Measurements from ENCODE around the gene CCPG1. TPM values are rescaled to one million over a fixed set of nuclear protein-coding genes. Genes with fewer than 3 reads are reported as not detected.

The CCPG1 gene
- total and polyA plus RNA-seq, 2 of the 13 experiments (the other 11 are each of a cell fraction or from before 2014, with no cell fraction given) = 16.1 to 19.5 TPM

DNA sequence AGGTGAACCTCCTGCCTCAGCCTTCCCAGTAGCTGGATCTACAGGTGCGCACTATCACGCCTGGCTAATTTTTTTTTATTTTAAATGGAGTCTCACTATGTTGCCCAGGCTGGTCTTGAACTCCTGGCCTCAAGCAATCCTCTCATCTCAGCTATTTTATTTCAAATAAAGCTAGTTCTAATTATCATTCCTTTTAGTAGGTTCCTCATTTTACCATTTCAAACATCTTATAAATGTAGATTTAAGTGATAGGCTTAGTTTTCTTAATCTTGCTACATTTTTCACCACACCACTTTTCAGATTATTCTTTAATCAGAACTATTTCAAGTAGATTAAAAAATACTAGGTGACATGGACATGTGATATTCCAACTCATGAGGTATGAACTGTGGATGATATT, 58.9 kb downstream of the CCPG1 start (continued):
- TF ChIP-seq, protein P1, sequence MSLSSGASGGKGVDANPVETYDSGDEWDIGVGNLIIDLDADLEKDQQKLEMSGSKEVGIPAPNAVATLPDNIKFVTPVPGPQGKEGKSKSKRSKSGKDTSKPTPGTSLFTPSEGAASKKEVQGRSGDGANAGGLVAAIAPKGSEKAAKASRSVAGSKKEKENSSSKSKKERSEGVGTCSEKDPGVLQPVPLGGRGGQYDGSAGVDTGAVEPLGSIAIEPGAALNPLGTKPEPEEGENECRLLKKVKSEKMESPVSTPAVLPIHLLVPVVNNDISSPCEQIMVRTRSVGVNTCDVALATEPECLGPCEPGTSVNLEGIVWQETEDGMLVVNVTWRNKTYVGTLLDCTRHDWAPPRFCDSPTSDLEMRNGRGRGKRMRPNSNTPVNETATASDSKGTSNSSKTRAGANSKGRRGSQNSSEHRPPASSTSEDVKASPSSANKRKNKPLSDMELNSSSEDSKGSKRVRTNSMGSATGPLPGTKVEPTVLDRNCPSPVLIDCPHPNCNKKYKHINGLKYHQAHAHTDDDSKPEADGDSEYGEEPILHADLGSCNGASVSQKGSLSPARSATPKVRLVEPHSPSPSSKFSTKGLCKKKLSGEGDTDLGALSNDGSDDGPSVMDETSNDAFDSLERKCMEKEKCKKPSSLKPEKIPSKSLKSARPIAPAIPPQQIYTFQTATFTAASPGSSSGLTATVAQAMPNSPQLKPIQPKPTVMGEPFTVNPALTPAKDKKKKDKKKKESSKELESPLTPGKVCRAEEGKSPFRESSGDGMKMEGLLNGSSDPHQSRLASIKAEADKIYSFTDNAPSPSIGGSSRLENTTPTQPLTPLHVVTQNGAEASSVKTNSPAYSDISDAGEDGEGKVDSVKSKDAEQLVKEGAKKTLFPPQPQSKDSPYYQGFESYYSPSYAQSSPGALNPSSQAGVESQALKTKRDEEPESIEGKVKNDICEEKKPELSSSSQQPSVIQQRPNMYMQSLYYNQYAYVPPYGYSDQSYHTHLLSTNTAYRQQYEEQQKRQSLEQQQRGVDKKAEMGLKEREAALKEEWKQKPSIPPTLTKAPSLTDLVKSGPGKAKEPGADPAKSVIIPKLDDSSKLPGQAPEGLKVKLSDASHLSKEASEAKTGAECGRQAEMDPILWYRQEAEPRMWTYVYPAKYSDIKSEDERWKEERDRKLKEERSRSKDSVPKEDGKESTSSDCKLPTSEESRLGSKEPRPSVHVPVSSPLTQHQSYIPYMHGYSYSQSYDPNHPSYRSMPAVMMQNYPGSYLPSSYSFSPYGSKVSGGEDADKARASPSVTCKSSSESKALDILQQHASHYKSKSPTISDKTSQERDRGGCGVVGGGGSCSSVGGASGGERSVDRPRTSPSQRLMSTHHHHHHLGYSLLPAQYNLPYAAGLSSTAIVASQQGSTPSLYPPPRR (CRISPR knock-in tag; IDR thresholded peaks at IDR 0.05; ENCODE audit: borderline replicate concordance) = no peak
- TF ChIP-seq, protein P2, sequence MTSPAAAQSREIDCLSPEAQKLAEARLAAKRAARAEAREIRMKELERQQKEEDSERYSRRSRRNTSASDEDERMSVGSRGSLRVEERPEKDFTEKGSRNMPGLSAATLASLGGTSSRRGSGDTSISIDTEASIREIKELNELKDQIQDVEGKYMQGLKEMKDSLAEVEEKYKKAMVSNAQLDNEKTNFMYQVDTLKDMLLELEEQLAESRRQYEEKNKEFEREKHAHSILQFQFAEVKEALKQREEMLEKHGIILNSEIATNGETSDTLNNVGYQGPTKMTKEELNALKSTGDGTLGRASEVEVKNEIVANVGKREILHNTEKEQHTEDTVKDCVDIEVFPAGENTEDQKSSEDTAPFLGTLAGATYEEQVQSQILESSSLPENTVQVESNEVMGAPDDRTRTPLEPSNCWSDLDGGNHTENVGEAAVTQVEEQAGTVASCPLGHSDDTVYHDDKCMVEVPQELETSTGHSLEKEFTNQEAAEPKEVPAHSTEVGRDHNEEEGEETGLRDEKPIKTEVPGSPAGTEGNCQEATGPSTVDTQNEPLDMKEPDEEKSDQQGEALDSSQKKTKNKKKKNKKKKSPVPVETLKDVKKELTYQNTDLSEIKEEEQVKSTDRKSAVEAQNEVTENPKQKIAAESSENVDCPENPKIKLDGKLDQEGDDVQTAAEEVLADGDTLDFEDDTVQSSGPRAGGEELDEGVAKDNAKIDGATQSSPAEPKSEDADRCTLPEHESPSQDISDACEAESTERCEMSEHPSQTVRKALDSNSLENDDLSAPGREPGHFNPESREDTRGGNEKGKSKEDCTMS (CRISPR knock-in tag; conservative IDR thresholded peaks at IDR 0.05) = no peak
- TF ChIP-seq HNRNPH1 (optimal IDR thresholded peaks at IDR 0.05; ENCODE audit: low read depth, low read length) (no peak), SIN3A (IDR thresholded peaks at IDR 0.05; ENCODE audit: borderline replicate concordance, low read depth, low read length) (no peak)

DNA sequence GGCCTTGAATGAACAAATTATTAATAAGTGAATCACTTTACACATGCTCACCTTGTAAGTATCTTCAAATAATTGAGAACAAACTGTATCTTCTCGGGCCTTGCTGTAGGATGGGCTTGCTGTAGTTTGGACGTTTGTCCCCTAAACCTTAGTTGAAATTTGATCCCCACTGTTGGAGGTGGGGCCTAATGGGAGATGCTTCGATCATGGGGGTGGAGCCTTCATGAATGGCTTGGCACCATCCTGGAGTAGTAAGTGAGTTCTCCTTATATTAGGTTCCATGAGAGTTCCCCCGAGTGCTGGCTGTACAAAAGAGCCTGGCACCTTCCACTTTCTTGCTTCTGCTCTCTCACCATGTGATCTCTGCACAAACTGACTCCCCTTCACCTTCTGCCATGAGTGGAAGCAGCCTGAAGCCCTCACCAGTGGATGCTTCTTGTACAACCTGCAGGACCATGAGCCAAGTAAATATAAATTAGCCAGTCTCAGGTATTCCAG, 59.8 kb downstream of the CCPG1 start:
- Histone ChIP-seq H3K27me3 (ENCODE audit: control insufficient read depth in 1 of 2, insufficient read depth in 2 of 2, low read length in 2 of 2) (no peaks in the 10 kb centered on the region), H4K20me1 (ENCODE audit: insufficient read depth, low read length) (no peaks in the 10 kb centered on the region), H3K4me1 (ENCODE audit: insufficient read depth, low read length) (no peaks in the 10 kb centered on the region), H3K9ac (ENCODE audit: insufficient read depth, low read depth, low read length) (no peak overlapping the region), H3K9me3 (ENCODE audit: low read length) (no peaks in the 10 kb centered on the region), H3K4me2 (ENCODE audit: low read depth, low read length) (no peak overlapping the region), H2AFZ (ENCODE audit: low read length) (no peak overlapping the region), H3K79me2 (ENCODE audit: insufficient read depth, low read length) (no peaks in the 10 kb centered on the region), H3K4me3 (replicated peaks in 1 of 3; ENCODE audit: insufficient read depth in 1 of 3, low read depth in 2 of 3, low read length in 3 of 3) (no peak overlapping the region), H3K36me3 (replicated peaks in 1 of 2; ENCODE audit: control insufficient read depth in 1 of 2, insufficient read depth in 2 of 2, low read length in 2 of 2) (no peaks in the 10 kb centered on the region), H3K27ac (ENCODE audit: extremely low read length, insufficient read depth, low read length) (no peak overlapping the region)
- no peak for FAIRE-seq
- WGBS (ENCODE audit: low lambda C conversion rate) = 83% methylated on average over 3 of the region's 4 CpGs
- ChIA-PET CTCF (ENCODE audit: low intra/inter-chr PET ratio, low total read pairs) (no interaction called here), POLR2A (no interaction called here)
- BruUV-seq (replicated peaks) = no TSS peak
- in situ Hi-C loops (cut with HindIII; ENCODE audit: extremely low pct_ligation_motif_present, low pct_unique_long_range_greater_than_20kb) = no loop called here
- intact Hi-C loops (cut with micrococcal nuclease; ENCODE audit: unreplicated experiment) = no loop called here
- no peak for DNase-seq (ENCODE audit: low spot score)
- no peak for ATAC-seq
- TF ChIP-seq, protein P3, sequence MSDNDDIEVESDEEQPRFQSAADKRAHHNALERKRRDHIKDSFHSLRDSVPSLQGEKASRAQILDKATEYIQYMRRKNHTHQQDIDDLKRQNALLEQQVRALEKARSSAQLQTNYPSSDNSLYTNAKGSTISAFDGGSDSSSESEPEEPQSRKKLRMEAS (IDR thresholded peaks at IDR 0.05) = no peak
- TF ChIP-seq BRCA1 (CRISPR knock-in tag; IDR thresholded peaks at IDR 0.05) (no peak), ZSCAN9 (CRISPR knock-in tag; IDR thresholded peaks at IDR 0.05; ENCODE audit: borderline replicate concordance) (no peak), TEAD3 (CRISPR knock-in tag; optimal IDR thresholded peaks at IDR 0.05; ENCODE audit: borderline replicate concordance) (no peak)
- TF ChIP-seq, protein P4, sequence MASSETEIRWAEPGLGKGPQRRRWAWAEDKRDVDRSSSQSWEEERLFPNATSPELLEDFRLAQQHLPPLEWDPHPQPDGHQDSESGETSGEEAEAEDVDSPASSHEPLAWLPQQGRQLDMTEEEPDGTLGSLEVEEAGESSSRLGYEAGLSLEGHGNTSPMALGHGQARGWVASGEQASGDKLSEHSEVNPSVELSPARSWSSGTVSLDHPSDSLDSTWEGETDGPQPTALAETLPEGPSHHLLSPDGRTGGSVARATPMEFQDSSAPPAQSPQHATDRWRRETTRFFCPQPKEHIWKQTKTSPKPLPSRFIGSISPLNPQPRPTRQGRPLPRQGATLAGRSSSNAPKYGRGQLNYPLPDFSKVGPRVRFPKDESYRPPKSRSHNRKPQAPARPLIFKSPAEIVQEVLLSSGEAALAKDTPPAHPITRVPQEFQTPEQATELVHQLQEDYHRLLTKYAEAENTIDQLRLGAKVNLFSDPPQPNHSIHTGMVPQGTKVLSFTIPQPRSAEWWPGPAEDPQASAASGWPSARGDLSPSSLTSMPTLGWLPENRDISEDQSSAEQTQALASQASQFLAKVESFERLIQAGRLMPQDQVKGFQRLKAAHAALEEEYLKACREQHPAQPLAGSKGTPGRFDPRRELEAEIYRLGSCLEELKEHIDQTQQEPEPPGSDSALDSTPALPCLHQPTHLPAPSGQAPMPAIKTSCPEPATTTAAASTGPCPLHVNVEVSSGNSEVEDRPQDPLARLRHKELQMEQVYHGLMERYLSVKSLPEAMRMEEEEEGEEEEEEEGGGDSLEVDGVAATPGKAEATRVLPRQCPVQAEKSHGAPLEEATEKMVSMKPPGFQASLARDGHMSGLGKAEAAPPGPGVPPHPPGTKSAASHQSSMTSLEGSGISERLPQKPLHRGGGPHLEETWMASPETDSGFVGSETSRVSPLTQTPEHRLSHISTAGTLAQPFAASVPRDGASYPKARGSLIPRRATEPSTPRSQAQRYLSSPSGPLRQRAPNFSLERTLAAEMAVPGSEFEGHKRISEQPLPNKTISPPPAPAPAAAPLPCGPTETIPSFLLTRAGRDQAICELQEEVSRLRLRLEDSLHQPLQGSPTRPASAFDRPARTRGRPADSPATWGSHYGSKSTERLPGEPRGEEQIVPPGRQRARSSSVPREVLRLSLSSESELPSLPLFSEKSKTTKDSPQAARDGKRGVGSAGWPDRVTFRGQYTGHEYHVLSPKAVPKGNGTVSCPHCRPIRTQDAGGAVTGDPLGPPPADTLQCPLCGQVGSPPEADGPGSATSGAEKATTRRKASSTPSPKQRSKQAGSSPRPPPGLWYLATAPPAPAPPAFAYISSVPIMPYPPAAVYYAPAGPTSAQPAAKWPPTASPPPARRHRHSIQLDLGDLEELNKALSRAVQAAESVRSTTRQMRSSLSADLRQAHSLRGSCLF (CRISPR knock-in tag; IDR thresholded peaks at IDR 0.05; ENCODE audit: borderline replicate concordance) = no peak

Data from HepG2 (cell line).